Tibial nerve (tissue), 4 donors: ENCODE measurements around the gene AUNIP.

Experiments
- CTCF ChIP-seq, 5 experiments: fragments of 200-600 bp in 3 of 5; fragments of 450-650 bp in 2 of 5; sonication (generic) in 3 of 5; IDR thresholded peaks; one replicate each; pipeline ENCODE4 v1.5.1; 2016 to 2019; ENCODE audit warnings: antibody characterized with exemption in 5 of 5, mild to moderate bottlenecking in 3 of 5, moderate library complexity in 2 of 5
- EP300 ChIP-seq, 2 donors: sonication (generic); formaldehyde crosslinking; IDR thresholded peaks; one replicate each; pipeline ENCODE4 v1.6.1; 2017; ENCODE audit warnings: antibody characterized with exemption in 2 of 2, mild to moderate bottlenecking in 1 of 2
- POLR2A ChIP-seq, 2 donors: fragments of 450-650 bp; IDR thresholded peaks; one replicate each; pipeline ENCODE4 v1.6.1; 2017; ENCODE audit warnings: antibody characterized with exemption in 2 of 2, mild to moderate bottlenecking in 2 of 2, moderate library complexity in 2 of 2

- no peak for TF ChIP-seq CTCF (IDR thresholded peaks at IDR 0.05)
- no peak for TF ChIP-seq POLR2A (IDR thresholded peaks at IDR 0.05)
- no peak for TF ChIP-seq EP300 (IDR thresholded peaks at IDR 0.05)
Measured at GRCh38 chr1:25800703-25801377, 58.4 kb downstream of the AUNIP start.
